H1 (cell line): ENCODE data around the gene SLC10A2.

Experiments used
- BACH1 ChIP-seq: IDR thresholded peaks from 2 replicates; pipeline ENCODE4 v1.6.1; 2012; ENCODE audit warnings: low read length, improper control_type of control experiment
- CBX8 ChIP-seq: fragments of 300-800, 300-1000 bp; sonication (generic); IDR thresholded peaks from 2 replicates; pipeline ENCODE4 v1.7.1; 2016; ENCODE audit warnings: low read depth, low read length, borderline replicate concordance
- CEBPB ChIP-seq: IDR thresholded peaks from 2 replicates; pipeline ENCODE4 v1.6.1; 2012; ENCODE audit warnings: low read depth, low read length
- EGR1 ChIP-seq: IDR thresholded peaks from 2 replicates; pipeline ENCODE4 v1.6.1; 2011; ENCODE audit warnings: low read depth, low read length, borderline replicate concordance
- EP300 ChIP-seq, 2 experiments: IDR thresholded peaks; 1 replicate in 1 of 2; 2 replicates in 1 of 2; pipeline ENCODE4 v1.6.1; 2011 to 2012; ENCODE audit warnings: low read depth in 2 of 2, low read length in 2 of 2, mild to moderate bottlenecking in 2 of 2, borderline replicate concordance in 1 of 2, inconsistent platforms in 1 of 2, moderate library complexity in 1 of 2
- KDM5A ChIP-seq: fragments of 200-600 bp; IDR thresholded peaks from 2 replicates; pipeline ENCODE4 v1.7.1; 2012; ENCODE audit warnings: mild to moderate bottlenecking, low read length, inconsistent platforms, mixed read lengths
- MAFK ChIP-seq: IDR thresholded peaks from 2 replicates; pipeline ENCODE4 v1.6.1; 2012; ENCODE audit warnings: low read depth, mild to moderate bottlenecking, improper control_type of control experiment, low read length
- NRF1 ChIP-seq: IDR thresholded peaks from 2 replicates; pipeline ENCODE4 v1.6.1; 2011; ENCODE audit warnings: mild to moderate bottlenecking, low read depth, low read length, improper control_type of control experiment
- POU5F1 ChIP-seq: IDR thresholded peaks from 2 replicates; pipeline ENCODE4 v1.6.1; 2011; ENCODE audit warnings: low read depth, mild to moderate bottlenecking, low read length, moderate library complexity
- TAF1 ChIP-seq: IDR thresholded peaks from 2 replicates; pipeline ENCODE4 v1.6.1; 2011; ENCODE audit warnings: mild to moderate bottlenecking, low read depth, low read length
- TAF7 ChIP-seq: optimal IDR thresholded peaks from 2 replicates; pipeline ENCODE3; 2011; ENCODE audit warnings: low read depth, mild to moderate bottlenecking, inconsistent platforms, low read length, moderate library complexity, borderline replicate concordance
- YY1 ChIP-seq: IDR thresholded peaks from 2 replicates; pipeline ENCODE4 v1.6.1; 2011; ENCODE audit warnings: low read depth, mild to moderate bottlenecking, low read length
- TF ChIP-seq, protein P1 (sequence below), 3 experiments: IDR thresholded peaks; 1 replicate in 2 of 3; 2 replicates in 1 of 3; pipeline versions ENCODE4 v1.5.1 to v1.6.1; 2011; ENCODE audit warnings: low read length in 3 of 3, mild to moderate bottlenecking in 3 of 3, inconsistent platforms in 2 of 3, low read depth in 1 of 3, moderate library complexity in 1 of 3; ENCODE audit not compliant: insufficient read depth in 1 of 3; ENCODE audit errors: control extremely low read depth in 1 of 3
- TF ChIP-seq, protein P2 (sequence below): IDR thresholded peaks from 2 replicates; pipeline ENCODE4 v1.6.1; 2012; ENCODE audit warnings: inconsistent platforms

DNA sequence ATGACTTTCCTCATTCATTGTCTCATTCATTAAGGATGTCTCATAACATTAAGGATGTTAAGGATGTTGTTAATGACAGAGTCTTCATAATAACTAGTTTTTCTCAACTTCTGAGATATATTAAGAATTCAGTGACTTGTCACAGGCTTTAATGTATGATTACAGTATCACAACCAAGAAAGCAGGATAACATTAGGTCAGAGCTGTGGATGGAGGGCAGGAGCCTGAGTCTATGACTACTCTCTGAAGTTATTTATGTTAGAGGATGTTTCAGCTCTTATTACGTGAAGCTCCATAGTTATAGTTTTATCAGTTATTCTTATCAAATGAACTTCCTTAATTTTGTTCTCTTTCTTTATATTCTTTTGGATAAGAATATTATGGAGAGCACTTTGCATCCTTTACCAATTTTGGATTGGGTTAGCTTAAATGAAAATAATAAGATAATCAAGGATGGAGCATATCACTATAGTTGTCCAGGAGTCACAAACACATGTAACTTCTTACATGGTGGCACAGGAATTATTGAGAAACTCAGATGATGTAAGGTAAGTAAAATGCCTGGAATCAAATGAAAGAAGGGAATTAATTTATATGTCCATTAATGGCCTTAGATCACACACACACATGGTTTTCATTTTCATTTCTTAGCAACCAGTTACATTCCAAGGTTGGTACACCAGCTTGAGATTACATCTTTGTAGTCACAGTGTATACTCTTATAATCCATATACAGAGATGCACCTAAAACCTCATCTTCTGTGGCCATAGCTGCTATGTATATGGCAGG lies 57.0 kb downstream of the SLC10A2 start:
- TF ChIP-seq, protein P1, sequence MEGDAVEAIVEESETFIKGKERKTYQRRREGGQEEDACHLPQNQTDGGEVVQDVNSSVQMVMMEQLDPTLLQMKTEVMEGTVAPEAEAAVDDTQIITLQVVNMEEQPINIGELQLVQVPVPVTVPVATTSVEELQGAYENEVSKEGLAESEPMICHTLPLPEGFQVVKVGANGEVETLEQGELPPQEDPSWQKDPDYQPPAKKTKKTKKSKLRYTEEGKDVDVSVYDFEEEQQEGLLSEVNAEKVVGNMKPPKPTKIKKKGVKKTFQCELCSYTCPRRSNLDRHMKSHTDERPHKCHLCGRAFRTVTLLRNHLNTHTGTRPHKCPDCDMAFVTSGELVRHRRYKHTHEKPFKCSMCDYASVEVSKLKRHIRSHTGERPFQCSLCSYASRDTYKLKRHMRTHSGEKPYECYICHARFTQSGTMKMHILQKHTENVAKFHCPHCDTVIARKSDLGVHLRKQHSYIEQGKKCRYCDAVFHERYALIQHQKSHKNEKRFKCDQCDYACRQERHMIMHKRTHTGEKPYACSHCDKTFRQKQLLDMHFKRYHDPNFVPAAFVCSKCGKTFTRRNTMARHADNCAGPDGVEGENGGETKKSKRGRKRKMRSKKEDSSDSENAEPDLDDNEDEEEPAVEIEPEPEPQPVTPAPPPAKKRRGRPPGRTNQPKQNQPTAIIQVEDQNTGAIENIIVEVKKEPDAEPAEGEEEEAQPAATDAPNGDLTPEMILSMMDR (IDR thresholded peaks at IDR 0.05; ENCODE audit: control extremely low read depth in 1 of 3, insufficient read depth in 1 of 3, low read depth in 1 of 3, low read length in 3 of 3) = no peak
- TF ChIP-seq MAFK (no peak), NRF1 (no peak), CBX8 (no peak), YY1 (no peak), BACH1 (no peak), EGR1 (no peak), TAF7 (no peak), POU5F1 (no peak), TAF1 (no peak), KDM5A (no peak), CEBPB (no peak), EP300 (IDR thresholded peaks at IDR 0.05; ENCODE audit: borderline replicate concordance in 1 of 2, low read depth in 2 of 2, low read length in 2 of 2) (no peak)
- TF ChIP-seq, protein P2, sequence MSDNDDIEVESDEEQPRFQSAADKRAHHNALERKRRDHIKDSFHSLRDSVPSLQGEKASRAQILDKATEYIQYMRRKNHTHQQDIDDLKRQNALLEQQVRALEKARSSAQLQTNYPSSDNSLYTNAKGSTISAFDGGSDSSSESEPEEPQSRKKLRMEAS = no peak
